Measurements from ENCODE around the gene FCHSD2.

FCHSD2 gene

GRCh38 chr11:72971192-72971967 is 170.7 kb downstream of the FCHSD2 start:
- no peak overlapping the region for H2AFZ ChIP-seq (ENCODE audit: low read depth, low read length)
- H3K4me3 ChIP-seq (ENCODE audit: low read depth in 1 of 2, low read length in 2 of 2) = no peak overlapping the region
- no peak for TF ChIP-seq CTCF (IDR thresholded peaks at IDR 0.05; ENCODE audit: borderline replicate concordance, extremely low read depth, low read length, poor library complexity, severe bottlenecking)
- TF ChIP-seq EZH2 (IDR thresholded peaks at IDR 0.05; ENCODE audit: borderline replicate concordance, low read depth, low read length, severe bottlenecking) = no peak
- H3K36me3 ChIP-seq (ENCODE audit: insufficient read depth, low read length) = peaks cover 15% of the 10 kb centered on the region; the same call in 1 of the 2 replicates
- H3K9ac ChIP-seq (ENCODE audit: low read depth, low read length) = no peak overlapping the region
- H3K4me2 ChIP-seq (ENCODE audit: insufficient read depth, low read length) = no peak overlapping the region
- no peak for ATAC-seq (ENCODE audit: insufficient read depth, low read depth)
- peaks cover 38% of the 10 kb centered on the region for H3K4me1 ChIP-seq (ENCODE audit: insufficient read depth, low read length)
- no peaks in the 10 kb centered on the region for H3K27me3 ChIP-seq (ENCODE audit: insufficient read depth, low read length, poor library complexity)
- no peaks in the 10 kb centered on the region for H3K9me3 ChIP-seq (ENCODE audit: insufficient read depth, low read length, severe bottlenecking)
- H3K79me2 ChIP-seq (ENCODE audit: insufficient read depth, low read length) = no peaks in the 10 kb centered on the region
- H3K27ac ChIP-seq (ENCODE audit: low read length) = no peak overlapping the region
- DNase-seq = no peak
- no peaks in the 10 kb centered on the region for H4K20me1 ChIP-seq (ENCODE audit: insufficient read depth, low read length)

- H3K27me3 ChIP-seq (ENCODE audit: insufficient read depth, low read length, poor library complexity) = no peaks in the 10 kb centered on the region
- H3K4me3 ChIP-seq (ENCODE audit: low read depth in 1 of 2, low read length in 2 of 2) = no peak overlapping the region
- no peaks in the 10 kb centered on the region for H4K20me1 ChIP-seq (ENCODE audit: insufficient read depth, low read length)
- H2AFZ ChIP-seq (ENCODE audit: low read depth, low read length) = no peak overlapping the region
- no peak for TF ChIP-seq CTCF (IDR thresholded peaks at IDR 0.05; ENCODE audit: borderline replicate concordance, extremely low read depth, low read length, poor library complexity, severe bottlenecking)
- TF ChIP-seq EZH2 (IDR thresholded peaks at IDR 0.05; ENCODE audit: borderline replicate concordance, low read depth, low read length, severe bottlenecking) = no peak
- peaks cover 15% of the 10 kb centered on the region; the same call in 1 of the 2 replicates for H3K36me3 ChIP-seq (ENCODE audit: insufficient read depth, low read length)
- peak; percentile 57 for ATAC-seq (ENCODE audit: insufficient read depth, low read depth)
- peak; percentile 35 for DNase-seq
- peak overlapping the region; percentile 68 for H3K27ac ChIP-seq (ENCODE audit: low read length)
- H3K9ac ChIP-seq (ENCODE audit: low read depth, low read length) = no peak overlapping the region
- no peaks in the 10 kb centered on the region for H3K9me3 ChIP-seq (ENCODE audit: insufficient read depth, low read length, severe bottlenecking)
- peaks cover 34% of the 10 kb centered on the region for H3K4me1 ChIP-seq (ENCODE audit: insufficient read depth, low read length)
- no peaks in the 10 kb centered on the region for H3K79me2 ChIP-seq (ENCODE audit: insufficient read depth, low read length)
- H3K4me2 ChIP-seq (ENCODE audit: insufficient read depth, low read length) = peak overlapping the region; percentile 13; the same call in 1 of the 2 replicates
Observed at GRCh38 chr11:72970557-72971118, 171.5 kb downstream of the FCHSD2 start.

GRCh38 chr11:72969894-72970335 is 172.2 kb downstream of the FCHSD2 start:
- Histone ChIP-seq H2AFZ (ENCODE audit: low read depth, low read length) (no peak overlapping the region), H3K9ac (ENCODE audit: low read depth, low read length) (peak overlapping the region; percentile 13; the same call in 1 of the 2 replicates), H3K27me3 (ENCODE audit: insufficient read depth, low read length, poor library complexity) (no peaks in the 10 kb centered on the region), H3K4me1 (ENCODE audit: insufficient read depth, low read length) (peaks cover 34% of the 10 kb centered on the region), H4K20me1 (ENCODE audit: insufficient read depth, low read length) (no peaks in the 10 kb centered on the region), H3K36me3 (ENCODE audit: insufficient read depth, low read length) (peaks cover 15% of the 10 kb centered on the region; the same call in 1 of the 2 replicates), H3K4me2 (ENCODE audit: insufficient read depth, low read length) (peak overlapping the region; percentile 29), H3K27ac (ENCODE audit: low read length) (peak overlapping the region; percentile 68), H3K9me3 (ENCODE audit: insufficient read depth, low read length, severe bottlenecking) (no peaks in the 10 kb centered on the region), H3K4me3 (ENCODE audit: low read depth in 1 of 2, low read length in 2 of 2) (no peak overlapping the region), H3K79me2 (ENCODE audit: insufficient read depth, low read length) (no peaks in the 10 kb centered on the region)
- ATAC-seq (ENCODE audit: insufficient read depth, low read depth) (peak; percentile 85), DNase-seq (no peak)
- no peak for TF ChIP-seq CTCF (IDR thresholded peaks at IDR 0.05; ENCODE audit: borderline replicate concordance, extremely low read depth, low read length, poor library complexity, severe bottlenecking)
- TF ChIP-seq EZH2 (IDR thresholded peaks at IDR 0.05; ENCODE audit: borderline replicate concordance, low read depth, low read length, severe bottlenecking) = no peak

Measured in DND-41 (cell line).